NCI-H2029 treated with DMSO at 0.1 percent for 48 hours (cell line): ENCODE results near the gene HBE1.
"Not testable (repeated sequence)": the region's sequence is repeated elsewhere in the genome, so short reads cannot be mapped to it uniquely, and the experiment has no call there.

ENCODE experiments used
- DNase-seq: peaks from one replicate; lab custom pipeline; 2025; lab: John Stamatoyannopoulos, UW

The HBE1 gene

DNA sequence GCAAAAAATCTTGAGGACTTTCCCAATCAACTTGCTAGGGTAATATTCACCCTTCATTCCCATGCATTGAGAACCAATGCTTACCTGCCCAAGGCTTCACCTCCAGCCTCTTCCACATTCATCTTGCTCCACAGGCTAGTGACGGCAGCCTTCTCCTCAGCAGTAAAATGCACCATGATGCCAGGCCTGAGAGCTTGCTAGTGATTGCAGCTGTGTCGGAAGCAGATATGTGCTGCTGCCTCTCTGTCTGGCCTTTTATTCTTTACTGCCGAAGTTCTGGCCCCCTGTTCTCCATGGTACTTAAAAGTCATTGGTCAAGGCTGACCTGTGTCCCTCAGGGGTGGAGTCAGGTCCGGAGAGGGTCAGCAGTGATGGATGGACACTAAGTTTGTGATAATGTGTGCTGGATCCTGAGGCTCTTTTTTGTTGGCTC lies at the start of gene HBE1:
TSS of gene HBE1 (minus strand) at position 231 of the 433 bp plus-strand sequence. CDS start at position 176, 55 bp downstream.
- no peak for DNase-seq

DNA sequence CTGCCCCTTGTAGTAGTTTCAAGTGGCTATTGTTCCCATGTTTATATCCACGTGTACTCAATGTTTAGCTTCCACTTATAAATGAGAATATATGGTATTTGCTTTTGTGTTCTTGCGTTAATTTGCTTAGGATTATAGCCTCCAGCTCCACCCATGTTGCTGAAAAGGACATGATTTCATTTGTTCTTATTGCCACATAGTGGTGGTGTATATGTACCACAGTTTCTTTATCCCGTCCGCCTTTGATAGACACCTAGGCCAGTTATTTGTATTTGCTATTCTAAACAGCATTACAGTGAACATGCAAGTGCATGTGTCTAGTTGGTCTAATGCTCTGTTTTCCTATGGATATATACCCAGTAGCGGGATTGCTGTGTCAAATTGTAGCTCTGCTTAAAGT lies 47.5 kb upstream of the HBE1 start:
- no peak for DNase-seq

DNA sequence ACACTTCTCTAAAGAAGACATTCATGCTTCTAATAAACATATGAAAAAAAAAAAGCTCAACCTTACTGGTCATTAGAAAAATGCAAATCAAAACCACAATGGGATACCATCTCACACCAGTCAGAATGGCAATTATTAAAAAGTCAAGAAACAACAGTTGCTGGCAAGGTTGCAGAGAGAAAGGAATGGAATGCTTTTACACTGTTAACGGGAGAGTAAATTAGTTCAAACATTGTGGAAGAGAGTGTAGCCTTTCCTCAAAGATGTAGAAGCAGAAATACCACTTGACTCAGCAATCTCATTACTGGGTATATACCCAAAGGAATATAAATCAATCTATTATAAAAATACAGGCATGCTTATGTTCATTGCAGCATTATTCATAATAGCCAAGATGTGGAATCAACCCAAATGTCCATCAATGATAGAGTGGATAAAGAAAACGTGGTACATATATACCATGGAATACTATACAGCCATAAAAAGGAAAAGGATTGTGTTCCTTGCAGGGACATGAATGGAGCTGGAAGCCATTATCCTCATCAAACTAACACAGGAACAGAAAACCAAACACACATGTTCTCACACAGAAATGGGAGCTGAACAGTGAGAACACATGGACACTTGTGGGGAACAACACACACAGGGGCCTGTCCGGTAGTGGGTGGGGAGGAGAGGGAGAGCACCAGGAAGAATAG lies 43.7 kb upstream of the HBE1 start:
- DNase-seq: not testable (repeated sequence)

DNA sequence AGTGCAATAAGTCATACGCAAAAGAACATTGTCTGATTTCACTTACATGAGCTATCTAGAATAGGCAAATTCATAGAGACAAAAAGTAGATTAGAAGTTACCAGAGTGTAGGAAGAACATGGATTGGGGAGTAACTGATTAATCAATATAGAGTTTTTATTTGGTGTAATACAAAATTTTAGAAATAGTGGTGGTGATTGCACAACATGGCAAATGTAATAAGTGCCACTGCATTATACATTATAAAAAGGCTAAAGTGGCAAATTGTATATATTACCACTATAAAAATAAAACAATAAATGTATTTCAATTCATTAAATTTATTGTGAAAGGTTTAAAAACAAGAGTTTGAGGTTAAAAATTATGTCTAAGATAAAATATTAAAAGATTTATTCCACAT lies 40.7 kb upstream of the HBE1 start:
- no peak for DNase-seq

DNA sequence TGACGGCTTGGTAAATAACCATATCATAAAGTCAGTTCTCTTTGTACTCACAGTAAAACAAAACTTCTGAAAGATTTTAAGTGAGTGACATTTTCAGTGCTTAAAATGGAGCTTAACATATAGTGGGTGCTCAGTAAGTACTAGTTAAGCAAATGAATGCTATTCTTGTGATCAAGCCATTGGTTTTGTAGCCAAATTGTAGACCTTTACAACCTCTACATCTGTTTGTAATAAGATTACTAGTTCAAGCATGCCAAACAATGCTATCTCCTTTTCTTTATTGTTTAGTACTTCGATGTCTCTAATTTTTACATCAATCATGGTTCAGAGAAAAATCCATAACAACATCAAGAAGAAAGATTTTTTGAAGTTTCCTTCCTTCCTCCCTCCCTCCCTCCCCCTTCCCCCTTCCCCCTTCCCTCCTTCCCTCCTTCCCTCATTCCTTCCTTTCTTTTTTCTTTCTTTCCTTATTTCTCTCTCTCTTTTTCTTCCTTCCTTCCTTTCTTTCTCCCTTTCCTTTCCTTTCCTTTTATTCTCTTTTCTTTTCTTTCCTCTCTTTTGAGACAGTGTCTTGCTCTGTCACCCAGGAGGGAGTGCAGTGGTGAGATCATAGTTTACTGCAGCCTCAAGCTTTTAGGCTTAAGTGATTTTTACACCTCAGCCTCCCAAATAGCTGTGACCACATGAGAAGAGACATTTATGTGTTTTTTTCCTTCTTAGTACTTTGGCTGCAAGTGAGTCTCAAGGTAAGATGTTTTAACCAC lies 37.7 kb upstream of the HBE1 start:
- DNase-seq: no peak

DNA sequence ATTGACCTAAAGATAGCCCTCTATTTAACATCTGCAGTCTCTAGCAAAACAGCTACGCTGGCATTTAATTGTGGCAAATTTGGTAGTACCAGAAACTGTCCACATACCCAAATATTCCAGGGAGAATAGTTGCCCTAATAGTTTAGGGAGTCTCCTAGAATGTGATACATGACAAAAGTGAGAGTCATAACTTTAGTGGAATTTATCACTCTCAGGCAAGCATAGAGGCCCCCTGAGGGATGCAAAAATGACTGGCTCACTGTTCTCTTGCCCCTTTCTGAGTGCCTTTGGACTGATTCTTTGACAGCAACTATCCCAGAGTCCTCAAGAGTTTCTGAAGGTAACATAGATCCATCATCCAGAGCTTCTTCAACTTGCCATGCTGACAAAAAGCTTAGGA lies 34.3 kb upstream of the HBE1 start:
- no peak for DNase-seq

DNA sequence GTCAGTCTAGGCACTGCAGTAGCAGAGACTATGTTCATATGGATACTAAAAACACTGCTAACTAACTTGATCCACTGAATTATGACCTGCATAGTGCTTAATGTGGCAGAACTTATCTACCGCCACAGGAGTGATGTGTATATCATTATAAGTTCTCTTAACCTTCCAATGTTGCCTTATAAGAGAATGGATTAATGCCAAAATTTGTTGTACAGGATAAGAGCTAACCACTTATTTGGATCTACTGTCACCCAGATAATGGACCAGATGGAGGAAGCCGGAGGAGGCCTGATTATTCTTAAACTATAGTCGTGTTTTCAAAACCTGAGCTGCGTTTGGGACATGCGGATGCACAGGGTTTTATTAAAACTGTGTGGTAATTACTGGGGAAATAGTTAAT lies 33.9 kb upstream of the HBE1 start:
- DNase-seq: no peak

DNA sequence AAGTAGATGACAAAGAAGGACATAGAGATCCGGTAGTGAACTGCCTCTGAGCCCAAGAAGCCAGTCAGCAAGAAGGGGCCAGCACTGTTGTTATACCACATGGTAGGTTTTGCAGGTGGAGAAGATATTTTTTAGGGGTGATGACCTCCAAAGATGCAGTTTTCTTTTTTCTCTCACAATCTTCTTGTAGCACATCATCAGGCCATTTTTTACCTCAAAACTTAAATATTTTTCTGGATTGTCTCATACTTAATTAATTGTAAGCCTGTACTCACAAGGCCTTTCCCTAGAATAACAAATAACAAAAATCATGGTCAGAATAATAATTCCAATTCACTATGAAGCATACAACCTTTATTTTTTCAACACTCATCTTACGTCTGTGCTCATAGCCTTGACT lies 32.1 kb upstream of the HBE1 start, which contains the start of gene OR51B4:
TSS of gene OR51B4 (minus strand) at position 101 of the 400 bp plus-strand sequence. CDS start at position 101, 0 bp downstream.
- no peak for DNase-seq

DNA sequence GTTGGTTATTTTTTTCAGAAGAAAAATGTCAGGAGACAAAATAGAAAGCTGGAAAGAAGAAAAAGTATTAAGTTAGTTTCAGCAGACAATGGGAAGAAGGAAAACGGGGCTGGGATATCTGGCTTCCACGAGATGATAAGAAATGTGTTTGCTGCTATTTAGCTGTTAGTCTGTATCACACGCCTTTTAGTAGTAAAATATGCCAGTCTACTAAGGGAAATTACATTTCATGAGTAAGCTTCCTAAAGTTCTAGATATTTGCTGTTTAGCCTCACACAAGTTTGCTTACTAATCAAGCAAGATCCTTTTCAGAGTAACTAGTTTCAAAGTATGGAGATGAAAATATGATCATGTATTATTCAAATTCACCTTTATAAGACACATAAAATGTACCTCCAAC lies 30.5 kb upstream of the HBE1 start:
- DNase-seq: no peak

DNA sequence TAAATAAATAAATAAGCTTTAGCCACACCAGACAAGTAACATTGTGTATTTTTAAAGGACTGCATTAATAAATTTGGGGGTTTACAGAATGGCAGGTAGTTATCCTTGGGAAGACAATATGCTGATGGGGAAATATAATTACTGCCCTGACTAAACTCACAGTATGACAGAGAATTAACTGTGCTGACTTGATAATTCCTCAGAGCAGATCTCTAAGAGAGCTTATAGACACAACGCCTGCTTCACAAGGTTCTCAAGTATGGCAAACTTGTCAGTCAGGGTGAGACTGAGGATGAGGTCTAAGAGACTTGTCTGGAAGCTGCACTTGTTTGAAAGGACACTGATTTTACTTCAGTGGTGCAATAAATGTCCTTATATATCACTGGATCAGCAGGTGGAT lies 28.7 kb upstream of the HBE1 start:
- no peak for DNase-seq

DNA sequence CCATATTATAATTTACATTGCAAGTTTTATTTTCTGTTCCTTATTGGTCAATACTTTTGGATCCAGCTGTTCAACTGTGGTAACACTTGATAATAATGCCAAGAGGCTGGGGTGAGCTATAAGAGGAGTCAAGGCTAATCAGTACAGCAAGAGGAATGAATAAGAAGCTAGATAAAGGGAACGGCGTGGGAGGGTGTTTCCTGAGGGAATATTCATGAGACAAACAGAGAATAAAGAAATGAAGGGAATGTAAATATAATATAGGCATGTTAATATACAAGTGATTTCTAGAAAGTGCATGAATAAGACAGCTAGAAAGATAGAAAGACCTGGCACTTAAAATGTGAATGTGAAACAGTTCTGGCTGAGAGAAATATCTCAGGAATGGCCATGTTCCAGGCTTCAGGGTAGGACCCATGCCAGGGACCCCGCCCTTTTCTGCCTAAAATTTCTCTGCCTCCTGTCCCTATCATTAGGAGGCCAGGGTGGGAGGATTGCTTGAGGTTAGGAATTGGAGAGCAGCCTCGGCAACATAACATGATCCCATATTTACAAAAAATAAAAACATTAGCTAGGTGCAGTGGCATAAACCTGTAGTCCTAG lies 28.1 kb upstream of the HBE1 start:
- DNase-seq: no peak

DNA sequence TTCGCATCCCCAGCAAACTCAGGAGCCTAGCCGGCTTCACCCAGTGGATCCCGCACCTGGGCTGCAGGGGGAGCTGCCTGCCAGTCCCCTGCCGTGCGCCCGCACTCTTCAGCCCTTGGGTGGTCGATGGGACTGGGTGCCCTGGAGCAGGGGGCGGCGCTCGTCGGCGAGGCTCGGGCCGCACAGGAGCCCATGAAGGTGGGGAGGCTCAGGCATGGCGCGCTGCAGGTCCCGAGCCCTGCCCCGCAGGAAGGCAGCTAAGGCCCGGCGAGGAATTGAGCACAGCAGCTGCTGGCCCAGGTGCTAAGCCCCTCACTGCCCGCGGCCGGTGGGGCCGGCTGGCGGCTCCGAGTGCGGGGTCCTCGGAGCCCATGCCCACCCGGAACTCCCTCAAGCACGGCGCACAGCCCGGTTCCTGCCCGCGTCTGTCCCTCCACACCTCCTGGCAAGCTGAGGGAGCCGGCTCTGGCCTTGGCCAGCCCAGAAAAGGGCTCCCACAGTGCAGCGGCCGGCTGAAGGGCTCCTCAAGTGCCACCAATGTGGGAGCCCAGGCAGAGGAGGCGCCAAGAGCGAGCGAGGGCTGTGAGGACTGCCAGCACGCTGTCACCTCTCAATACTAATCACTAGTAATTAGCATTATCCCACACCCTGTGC lies 24.7 kb upstream of the HBE1 start:
- not testable (repeated sequence) for DNase-seq

DNA sequence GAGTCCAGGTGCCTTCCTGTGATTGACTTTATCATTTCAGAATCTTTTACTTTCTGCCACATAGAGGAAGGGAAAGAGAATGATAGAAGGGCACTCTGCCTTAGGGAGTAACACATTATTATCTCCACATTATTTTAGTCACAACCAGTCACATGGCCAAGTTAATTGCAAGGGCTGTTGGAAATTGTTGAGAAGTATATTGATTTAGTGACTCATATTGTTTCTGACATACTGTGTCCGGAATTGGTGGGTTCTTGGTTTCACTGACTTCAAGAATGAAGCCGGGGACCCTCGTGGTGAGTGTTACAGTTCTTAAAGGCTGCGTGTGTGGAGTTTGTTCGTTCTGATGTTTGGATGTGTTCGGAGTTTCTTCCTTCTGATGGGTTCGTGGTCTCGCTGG lies 23.3 kb upstream of the HBE1 start:
- no peak for DNase-seq

DNA sequence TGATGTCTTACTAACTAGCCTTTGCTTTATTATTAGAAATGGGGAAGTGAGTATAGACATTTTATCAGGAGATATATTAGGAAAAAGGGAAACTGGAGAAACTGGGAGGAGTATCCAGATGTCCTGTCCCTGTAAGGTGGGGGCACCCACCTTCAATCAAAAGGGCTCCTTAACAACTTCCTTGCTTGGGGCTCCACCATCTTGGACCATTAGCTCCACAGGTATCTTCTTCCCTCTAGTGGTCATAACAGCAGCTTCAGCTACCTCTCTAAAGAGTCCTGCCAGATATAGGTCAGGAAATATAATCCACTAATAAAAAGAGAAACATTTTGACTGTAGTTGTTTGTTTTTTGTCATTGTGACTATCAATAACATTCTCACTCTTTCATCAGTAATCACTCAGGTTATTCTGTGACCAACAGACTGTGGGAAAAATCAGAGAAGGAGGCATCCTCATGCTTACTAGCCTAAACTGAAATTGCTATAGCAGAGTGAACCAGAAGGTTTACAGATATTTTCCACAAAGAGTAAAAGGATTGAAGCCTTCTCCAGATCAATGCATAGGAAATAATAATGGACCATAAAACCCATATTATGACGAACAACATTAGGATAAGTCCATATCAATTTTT lies 21.6 kb upstream of the HBE1 start:
- no peak for DNase-seq

DNA sequence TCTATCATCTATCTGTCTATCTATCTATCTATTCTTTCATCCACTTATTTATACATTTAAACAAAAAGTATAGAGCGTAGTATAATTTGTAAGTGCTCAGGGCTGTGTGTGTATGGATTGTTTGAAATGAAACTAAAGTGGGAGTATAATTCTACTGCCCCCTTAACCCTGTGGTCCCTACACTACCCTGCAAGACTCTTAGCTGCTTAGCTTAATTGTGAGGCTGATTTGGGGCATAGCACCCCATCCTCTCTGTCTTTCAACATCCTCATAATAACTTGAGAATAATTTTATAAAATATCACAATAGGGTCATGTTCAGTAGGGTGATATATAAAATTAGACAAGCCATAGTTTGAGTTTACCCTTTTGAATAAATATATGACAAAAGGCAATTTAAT lies 20.4 kb upstream of the HBE1 start:
- no peak for DNase-seq

DNA sequence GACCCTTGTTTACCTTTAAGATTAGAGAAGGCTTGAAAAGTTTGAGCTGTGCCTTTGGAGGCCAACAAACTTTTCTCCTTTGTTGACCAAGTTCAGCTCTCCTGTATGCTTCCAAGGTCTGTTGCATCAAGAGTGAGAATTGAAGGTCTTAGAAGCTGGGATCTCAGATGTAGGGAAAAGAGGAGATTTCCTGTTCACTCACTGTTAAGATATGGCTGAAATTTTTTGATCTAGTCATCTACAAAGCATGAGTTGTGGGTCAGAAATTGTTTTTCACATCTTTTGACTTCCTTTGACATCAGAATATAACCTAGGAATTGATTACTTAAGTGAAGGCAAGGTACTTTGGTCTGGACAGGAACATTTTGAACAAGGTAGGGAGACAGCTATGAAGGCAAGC lies 20.0 kb upstream of the HBE1 start:
- DNase-seq: no peak

DNA sequence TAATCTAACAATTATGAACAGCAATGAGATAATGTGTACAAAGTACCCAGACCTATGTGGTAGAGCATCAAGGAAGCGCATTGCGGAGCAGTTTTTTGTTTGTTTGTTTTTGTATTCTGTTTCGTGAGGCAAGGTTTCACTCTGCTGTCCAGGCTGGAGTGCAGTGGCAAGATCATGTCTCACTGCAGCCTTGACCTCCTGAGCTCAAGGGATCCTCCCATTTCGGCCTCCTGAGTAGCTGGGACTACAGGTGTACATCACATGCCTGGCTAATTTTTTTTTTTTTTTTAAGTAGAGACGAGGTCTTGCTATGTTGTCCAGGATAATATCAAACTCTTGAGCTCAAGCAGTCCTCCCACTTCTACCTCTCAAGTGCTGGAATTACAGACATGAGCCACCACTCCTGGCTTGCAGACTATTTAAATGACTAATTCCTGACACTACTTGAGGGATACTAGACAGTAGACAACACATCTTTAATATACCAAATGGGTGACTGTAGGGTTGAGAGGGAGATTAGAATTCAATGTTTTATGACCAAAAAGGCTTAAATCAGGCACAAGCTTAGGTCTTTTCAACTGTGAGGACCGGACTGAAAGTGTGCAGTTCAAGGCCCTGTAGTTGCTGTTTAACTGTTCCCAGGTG lies 19.3 kb upstream of the HBE1 start:
- DNase-seq: no peak

DNA sequence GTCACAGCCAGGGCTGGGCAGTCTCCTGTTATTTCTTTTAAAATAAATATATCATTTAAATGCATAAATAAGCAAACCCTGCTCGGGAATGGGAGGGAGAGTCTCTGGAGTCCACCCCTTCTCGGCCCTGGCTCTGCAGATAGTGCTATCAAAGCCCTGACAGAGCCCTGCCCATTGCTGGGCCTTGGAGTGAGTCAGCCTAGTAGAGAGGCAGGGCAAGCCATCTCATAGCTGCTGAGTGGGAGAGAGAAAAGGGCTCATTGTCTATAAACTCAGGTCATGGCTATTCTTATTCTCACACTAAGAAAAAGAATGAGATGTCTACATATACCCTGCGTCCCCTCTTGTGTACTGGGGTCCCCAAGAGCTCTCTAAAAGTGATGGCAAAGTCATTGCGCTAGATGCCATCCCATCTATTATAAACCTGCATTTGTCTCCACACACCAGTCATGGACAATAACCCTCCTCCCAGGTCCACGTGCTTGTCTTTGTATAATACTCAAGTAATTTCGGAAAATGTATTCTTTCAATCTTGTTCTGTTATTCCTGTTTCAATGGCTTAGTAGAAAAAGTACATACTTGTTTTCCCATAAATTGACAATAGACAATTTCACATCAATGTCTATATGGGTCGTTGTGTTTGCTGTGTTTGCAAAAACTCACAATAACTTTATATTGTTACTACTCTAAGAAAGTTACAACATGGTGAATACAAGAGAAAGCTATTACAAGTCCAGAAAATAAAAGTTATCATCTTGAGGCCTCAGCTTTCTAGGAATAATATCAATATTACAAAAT lies 18.6 kb upstream of the HBE1 start:
- no peak for DNase-seq

DNA sequence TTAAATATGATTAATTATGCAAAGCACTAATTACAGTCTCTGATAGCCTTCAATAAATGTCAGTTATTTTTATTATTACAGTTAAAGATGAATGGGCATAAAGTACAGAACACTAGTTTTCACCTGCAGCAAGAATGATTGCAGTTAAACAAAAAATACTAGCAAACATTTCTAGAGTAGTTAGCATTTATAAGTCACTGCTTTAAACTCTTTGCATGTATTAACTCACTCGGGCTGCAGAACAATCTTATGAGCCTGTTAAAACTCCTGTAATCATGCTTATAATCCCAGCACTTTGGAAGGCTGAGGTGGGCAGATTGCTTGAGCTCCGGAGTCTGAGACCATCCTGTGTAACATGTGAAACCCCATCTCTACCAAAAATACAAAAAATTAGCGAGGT lies 17.2 kb upstream of the HBE1 start:
- no peak for DNase-seq

DNA sequence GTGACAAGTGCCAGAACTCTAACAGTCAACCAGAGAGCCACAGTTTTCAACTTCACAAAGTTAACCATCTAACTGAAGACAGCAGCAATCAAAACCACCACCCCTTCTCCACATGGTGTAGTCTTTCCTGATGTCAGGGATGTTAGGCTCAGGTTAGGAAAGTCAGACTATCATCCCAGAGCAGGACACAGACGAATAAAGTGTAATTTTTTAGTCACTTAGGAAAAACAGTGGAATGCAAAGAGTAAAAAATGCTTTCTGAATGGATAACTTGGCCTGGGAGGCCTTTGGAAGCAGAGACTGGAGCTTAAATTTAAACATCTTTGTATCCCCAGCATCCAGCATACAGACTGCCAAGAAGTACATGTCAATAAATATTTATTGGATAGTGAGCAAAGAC lies 16.6 kb upstream of the HBE1 start:
- DNase-seq: no peak
